PC-9 (cell line): ENCODE data around the gene PRKCA.

Experiments
- EZH2 ChIP-seq: fragments of 200-600 bp; sonication (generic); IDR thresholded peaks from 2 replicates; pipeline ENCODE4 v1.8.0; 2017; ENCODE audit warnings: antibody characterized with exemption, low read depth
- TF ChIP-seq, protein P1 (sequence below): fragments of 200-600 bp; sonication (generic); conservative IDR thresholded peaks from 2 replicates; pipeline ENCODE4 v1.6.1; 2017; ENCODE audit warnings: mixed run types, antibody characterized with exemption, mild to moderate bottlenecking, moderate library complexity

DNA sequence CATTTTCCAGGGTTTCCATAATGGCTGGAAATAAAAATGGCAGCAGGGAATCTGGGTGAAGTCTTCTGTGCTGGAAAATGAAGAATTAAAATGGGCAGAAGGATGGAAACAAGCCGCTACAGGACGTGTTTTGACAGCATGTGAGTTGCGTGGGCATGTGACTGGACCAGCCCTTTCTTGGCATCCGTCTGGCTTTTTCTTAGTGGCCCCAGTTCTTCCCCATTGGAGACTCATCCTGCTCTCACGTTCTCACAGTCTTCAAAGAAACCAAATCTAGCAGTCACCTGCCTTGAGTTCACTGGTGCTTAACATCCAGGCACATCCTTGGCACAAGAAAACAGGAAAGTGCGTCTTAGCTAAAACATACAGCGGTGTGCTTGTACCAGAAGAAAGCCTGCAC is 352.4 kb downstream of the PRKCA start:
- TF ChIP-seq, protein P1, sequence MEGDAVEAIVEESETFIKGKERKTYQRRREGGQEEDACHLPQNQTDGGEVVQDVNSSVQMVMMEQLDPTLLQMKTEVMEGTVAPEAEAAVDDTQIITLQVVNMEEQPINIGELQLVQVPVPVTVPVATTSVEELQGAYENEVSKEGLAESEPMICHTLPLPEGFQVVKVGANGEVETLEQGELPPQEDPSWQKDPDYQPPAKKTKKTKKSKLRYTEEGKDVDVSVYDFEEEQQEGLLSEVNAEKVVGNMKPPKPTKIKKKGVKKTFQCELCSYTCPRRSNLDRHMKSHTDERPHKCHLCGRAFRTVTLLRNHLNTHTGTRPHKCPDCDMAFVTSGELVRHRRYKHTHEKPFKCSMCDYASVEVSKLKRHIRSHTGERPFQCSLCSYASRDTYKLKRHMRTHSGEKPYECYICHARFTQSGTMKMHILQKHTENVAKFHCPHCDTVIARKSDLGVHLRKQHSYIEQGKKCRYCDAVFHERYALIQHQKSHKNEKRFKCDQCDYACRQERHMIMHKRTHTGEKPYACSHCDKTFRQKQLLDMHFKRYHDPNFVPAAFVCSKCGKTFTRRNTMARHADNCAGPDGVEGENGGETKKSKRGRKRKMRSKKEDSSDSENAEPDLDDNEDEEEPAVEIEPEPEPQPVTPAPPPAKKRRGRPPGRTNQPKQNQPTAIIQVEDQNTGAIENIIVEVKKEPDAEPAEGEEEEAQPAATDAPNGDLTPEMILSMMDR, result no peak
- no peak for TF ChIP-seq EZH2
